ENCODE measurements around the gene GLT6D1. TPM values are rescaled to one million over a fixed set of nuclear protein-coding genes. Genes with fewer than 3 reads are reported as not detected.

The GLT6D1 gene
- total RNA-seq, 1 donor from 2014 or later = not detected

GRCh38 chr9:135584934-135585333 lies 54.4 kb downstream of the GLT6D1 start:
- no peak for DNase-seq (ENCODE audit: low read depth)

GRCh38 chr9:135584371-135584770 lies 55.0 kb downstream of the GLT6D1 start:
- DNase-seq (ENCODE audit: low read depth) = no peak

- DNase-seq (ENCODE audit: low read depth) = no peak
Observed at GRCh38 chr9:135583688-135584011, 55.7 kb downstream of the GLT6D1 start.

GRCh38 chr9:135582966-135583687 lies 56.2 kb downstream of the GLT6D1 start:
- no peak for DNase-seq (ENCODE audit: low read depth)

- DNase-seq (ENCODE audit: low read depth) = no peak
Observed at GRCh38 chr9:135582541-135582940, 56.8 kb downstream of the GLT6D1 start.

GRCh38 chr9:135581636-135582426 lies 57.5 kb downstream of the GLT6D1 start:
- no peak for DNase-seq (ENCODE audit: low read depth)

- no peak for DNase-seq (ENCODE audit: low read depth)
Observed at GRCh38 chr9:135580664-135581380, 58.5 kb downstream of the GLT6D1 start.

GRCh38 chr9:135579889-135580660 lies 59.3 kb downstream of the GLT6D1 start:
- no peak for DNase-seq (ENCODE audit: low read depth)

- no peak for DNase-seq (ENCODE audit: low read depth)
Observed at GRCh38 chr9:135579356-135579755, 60.0 kb downstream of the GLT6D1 start.

GRCh38 chr9:135577256-135577655 lies 62.1 kb downstream of the GLT6D1 start:
- no peak for DNase-seq (ENCODE audit: low read depth)

- no peak for DNase-seq (ENCODE audit: low read depth)
Observed at GRCh38 chr9:135575995-135576631, 63.2 kb downstream of the GLT6D1 start.

GRCh38 chr9:135574943-135575342 lies 64.4 kb downstream of the GLT6D1 start:
- DNase-seq (ENCODE audit: low read depth) = no peak

GRCh38 chr9:135574331-135574730 lies 65.0 kb downstream of the GLT6D1 start:
- no peak for DNase-seq (ENCODE audit: low read depth)

Other genes with a start within 250 kb of the GLT6D1 start
- gene PPP1R26, start 159.8 kb downstream of the GLT6D1 start, total RNA-seq = 22.7 and 32.7 TPM in 2 replicates
- gene MRPS2, start 138.9 kb downstream of the GLT6D1 start, total RNA-seq = 13.4 and 16.8 TPM in 2 replicates
- not detected in 2 replicates for gene LCN1, start 118.1 kb downstream of the GLT6D1 start, total RNA-seq
- gene OBP2A, start 93.4 kb downstream of the GLT6D1 start, total RNA-seq = not detected in 2 replicates
- gene PAEP, start 77.8 kb downstream of the GLT6D1 start, total RNA-seq = not detected in 2 replicates
- gene LCN9, start 23.8 kb upstream of the GLT6D1 start, total RNA-seq = not detected in 2 replicates
- gene SOHLH1, start 59.9 kb upstream of the GLT6D1 start, total RNA-seq = not detected in 2 replicates
- not detected in 2 replicates for gene KCNT1, start 62.6 kb upstream of the GLT6D1 start, total RNA-seq

Data from renal cortical epithelial cell (primary cell).